ENCODE measurements around the gene KRT36.

DNA sequence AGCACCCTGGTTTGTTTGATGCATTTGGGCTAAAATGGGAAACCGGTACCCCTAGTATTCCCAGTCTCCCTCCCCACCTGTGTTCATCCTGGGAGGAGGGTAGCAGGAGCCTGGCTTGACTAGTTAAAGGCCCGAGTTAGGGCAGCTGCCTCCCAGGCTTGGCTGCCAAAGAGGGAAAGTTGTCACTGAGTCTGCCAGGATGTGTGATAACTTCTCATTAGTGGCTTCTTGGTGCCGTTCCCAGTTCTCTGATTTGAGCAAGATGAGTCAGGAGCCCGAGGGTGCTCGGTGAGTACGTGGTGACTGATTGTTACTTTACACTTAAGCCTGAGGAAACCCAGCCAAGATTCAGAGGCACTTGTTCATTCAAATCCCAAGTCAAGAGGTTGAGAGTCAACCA, 25.0 kb downstream of the KRT36 start:
- TF ChIP-seq CTCF (IDR thresholded peaks at IDR 0.05) (no peak), EZH2phosphoT487 (IDR thresholded peaks at IDR 0.05) (no peak)

Data from neural progenitor cell (in vitro differentiated cells).